ENCODE data around the gene ARHGAP10. TPM values are rescaled to one million over a fixed set of nuclear protein-coding genes. Genes with fewer than 3 reads are reported as not detected.

ARHGAP10 gene
- total RNA-seq, 1 experiment from 2014 or later: 6.1 TPM

- TF ChIP-seq CTCF (IDR thresholded peaks at IDR 0.05; ENCODE audit: unreplicated experiment): no peak
- CTCF ChIA-PET: no interaction called here
- no TSS peak for BruUV-seq (replicated peaks)
- no peak for DNase-seq
- H3K27ac Mint-ChIP-seq (ENCODE audit: unreplicated experiment): no peak overlapping the region
- H3K9me3 Mint-ChIP-seq (ENCODE audit: low read depth, unreplicated experiment): no peaks in the 10 kb centered on the region
- no peaks in the 10 kb centered on the region for H3K27me3 Mint-ChIP-seq (ENCODE audit: unreplicated experiment)
- no peaks in the 10 kb centered on the region for H3K4me1 Mint-ChIP-seq (ENCODE audit: low read depth, unreplicated experiment)
- intact Hi-C loops (cut with micrococcal nuclease; ENCODE audit: unreplicated experiment): no loop called here
- no peak overlapping the region for H3K4me3 Mint-ChIP-seq (ENCODE audit: low read depth, unreplicated experiment)
- H3K36me3 Mint-ChIP-seq (ENCODE audit: insufficient read depth, unreplicated experiment): no peaks in the 10 kb centered on the region
Observed at GRCh38 chr4:147984778-147985138, 252.9 kb downstream of the ARHGAP10 start.

- TF ChIP-seq CTCF (IDR thresholded peaks at IDR 0.05; ENCODE audit: unreplicated experiment): no peak
- Mint-ChIP-seq H3K4me3 (ENCODE audit: low read depth, unreplicated experiment) (no peak overlapping the region), H3K36me3 (ENCODE audit: insufficient read depth, unreplicated experiment) (no peaks in the 10 kb centered on the region), H3K27me3 (ENCODE audit: unreplicated experiment) (no peaks in the 10 kb centered on the region), H3K9me3 (ENCODE audit: low read depth, unreplicated experiment) (no peaks in the 10 kb centered on the region), H3K4me1 (ENCODE audit: low read depth, unreplicated experiment) (no peaks in the 10 kb centered on the region), H3K27ac (ENCODE audit: unreplicated experiment) (no peak overlapping the region)
- CTCF ChIA-PET: no interaction called here
- intact Hi-C loops (cut with micrococcal nuclease; ENCODE audit: unreplicated experiment): no loop called here
- DNase-seq: no peak
- no TSS peak for BruUV-seq (replicated peaks)
Observed at GRCh38 chr4:147985376-147985775, 253.5 kb downstream of the ARHGAP10 start.

- CTCF ChIA-PET: no interaction called here
- no TSS peak for BruUV-seq (replicated peaks)
- no peak overlapping the region for H3K4me3 Mint-ChIP-seq (ENCODE audit: low read depth, unreplicated experiment)
- no peaks in the 10 kb centered on the region for H3K4me1 Mint-ChIP-seq (ENCODE audit: low read depth, unreplicated experiment)
- no peak for TF ChIP-seq CTCF (IDR thresholded peaks at IDR 0.05; ENCODE audit: unreplicated experiment)
- no peaks in the 10 kb centered on the region for H3K9me3 Mint-ChIP-seq (ENCODE audit: low read depth, unreplicated experiment)
- no peaks in the 10 kb centered on the region for H3K36me3 Mint-ChIP-seq (ENCODE audit: insufficient read depth, unreplicated experiment)
- H3K27me3 Mint-ChIP-seq (ENCODE audit: unreplicated experiment): no peaks in the 10 kb centered on the region
- no peak for DNase-seq
- H3K27ac Mint-ChIP-seq (ENCODE audit: unreplicated experiment): no peak overlapping the region
- intact Hi-C loops (cut with micrococcal nuclease; ENCODE audit: unreplicated experiment): no loop called here
Observed at GRCh38 chr4:147987252-147987651, 255.4 kb downstream of the ARHGAP10 start.

- intact Hi-C loops (cut with micrococcal nuclease; ENCODE audit: unreplicated experiment): no loop called here
- Mint-ChIP-seq H3K36me3 (ENCODE audit: insufficient read depth, unreplicated experiment) (no peaks in the 10 kb centered on the region), H3K27ac (ENCODE audit: unreplicated experiment) (no peak overlapping the region), H3K4me1 (ENCODE audit: low read depth, unreplicated experiment) (no peaks in the 10 kb centered on the region), H3K4me3 (ENCODE audit: low read depth, unreplicated experiment) (no peak overlapping the region), H3K9me3 (ENCODE audit: low read depth, unreplicated experiment) (no peaks in the 10 kb centered on the region), H3K27me3 (ENCODE audit: unreplicated experiment) (no peaks in the 10 kb centered on the region)
- DNase-seq: no peak
- CTCF ChIA-PET: no interaction called here
- BruUV-seq (replicated peaks): no TSS peak
- no peak for TF ChIP-seq CTCF (IDR thresholded peaks at IDR 0.05; ENCODE audit: unreplicated experiment)
Observed at GRCh38 chr4:147991543-147992283, 259.8 kb downstream of the ARHGAP10 start.

All from Calu3 (cell line).